ENCODE measurements around the gene NEK5. TPM values are rescaled to one million over a fixed set of nuclear protein-coding genes. Genes with fewer than 3 reads are reported as not detected.

Gene NEK5
- total RNA-seq, 1 donor from 2014 or later = 0.97 TPM

GRCh38 chr13:51995677-51996551 lies 133.0 kb downstream of the NEK5 start:
- H3K4me1 Mint-ChIP-seq (ENCODE audit: unreplicated experiment) = peaks cover 16% of the 10 kb centered on the region
- TF ChIP-seq CTCF (IDR thresholded peaks at IDR 0.05; ENCODE audit: unreplicated experiment) = no peak
- H3K9me3 Mint-ChIP-seq (ENCODE audit: unreplicated experiment) = no peaks in the 10 kb centered on the region
- no peaks in the 10 kb centered on the region for H3K36me3 Mint-ChIP-seq (ENCODE audit: low read depth, unreplicated experiment)
- no peak for DNase-seq (ENCODE audit: low spot score)
- H3K27ac Mint-ChIP-seq (ENCODE audit: unreplicated experiment) = no peak overlapping the region
- H3K27me3 Mint-ChIP-seq (ENCODE audit: unreplicated experiment) = peaks cover 9% of the 10 kb centered on the region
- H3K4me3 Mint-ChIP-seq (ENCODE audit: unreplicated experiment) = no peak overlapping the region

- no peaks in the 10 kb centered on the region for H3K9me3 Mint-ChIP-seq (ENCODE audit: unreplicated experiment)
- no peak for DNase-seq (ENCODE audit: low spot score)
- H3K27me3 Mint-ChIP-seq (ENCODE audit: unreplicated experiment) = peaks cover 7% of the 10 kb centered on the region
- H3K4me1 Mint-ChIP-seq (ENCODE audit: unreplicated experiment) = peaks cover 10% of the 10 kb centered on the region
- no peak overlapping the region for H3K27ac Mint-ChIP-seq (ENCODE audit: unreplicated experiment)
- no peak for TF ChIP-seq CTCF (IDR thresholded peaks at IDR 0.05; ENCODE audit: unreplicated experiment)
- H3K4me3 Mint-ChIP-seq (ENCODE audit: unreplicated experiment) = no peak overlapping the region
- no peaks in the 10 kb centered on the region for H3K36me3 Mint-ChIP-seq (ENCODE audit: low read depth, unreplicated experiment)
These were observed 135.2 kb downstream of the NEK5 start for GRCh38 chr13:51993713-51994112.

- Mint-ChIP-seq H3K4me3 (ENCODE audit: unreplicated experiment) (no peak overlapping the region), H3K27ac (ENCODE audit: unreplicated experiment) (no peak overlapping the region), H3K36me3 (ENCODE audit: low read depth, unreplicated experiment) (no peaks in the 10 kb centered on the region), H3K27me3 (ENCODE audit: unreplicated experiment) (peaks cover 2% of the 10 kb centered on the region), H3K9me3 (ENCODE audit: unreplicated experiment) (no peaks in the 10 kb centered on the region), H3K4me1 (ENCODE audit: unreplicated experiment) (no peaks in the 10 kb centered on the region)
- DNase-seq (ENCODE audit: low spot score) = no peak
- no peak for TF ChIP-seq CTCF (IDR thresholded peaks at IDR 0.05; ENCODE audit: unreplicated experiment)
These were observed 139.8 kb downstream of the NEK5 start for GRCh38 chr13:51988988-51989618.

Other genes with a start within 250 kb of the NEK5 start
- 19.3 TPM for gene ATP7B, start 117.6 kb downstream of the NEK5 start, total RNA-seq (ENCODE audit: unreplicated experiment)
- gene ALG11, start 116.7 kb downstream of the NEK5 start, total RNA-seq (ENCODE audit: unreplicated experiment) = 44.7 TPM
- gene UTP14C, start 104.4 kb downstream of the NEK5 start, total RNA-seq (ENCODE audit: unreplicated experiment) = 16.8 TPM
- gene NEK3, start 30.5 kb upstream of the NEK5 start, total RNA-seq (ENCODE audit: unreplicated experiment) = 82.4 TPM